ENCODE measurements around the gene CXCR4. TPM values are rescaled to one million over a fixed set of nuclear protein-coding genes. Genes with fewer than 3 reads are reported as not detected.

Gene CXCR4
- 10 to 100 TPM; 75.4 to 89.3 TPM for total RNA-seq

- peak; percentile 34 for ATAC-seq
- peak within 1 kb of the TSS; percentile 94 for H3K4me3 Mint-ChIP-seq
- intact Hi-C loops (cut with DNase I, micrococcal nuclease): loop anchor here (1.0 to 5.0 kb wide), 18 partner anchors 11 to 1066 kb away; partner anchors contain the start of genes DARS1 (in 2 of the 2), MCM6 (in 1 of the 2), R3HDM1 (in 1 of the 2) and RAB3GAP1 (in 1 of the 2)
- POLR2A ChIA-PET: interaction anchor here (1.8 to 2.3 kb wide), 2 partner anchors 15 to 264 kb away, joined by 6 to 14 read pairs; no protein-coding TSS in a partner anchor
- peak; percentile 90 for DNase-seq
- peaks cover 38% of the 10 kb centered on the region for H3K36me3 Mint-ChIP-seq (ENCODE audit: low read depth)
- no peaks in the 10 kb centered on the region for H3K9me3 Mint-ChIP-seq (ENCODE audit: low read depth)
- H3K27me3 Mint-ChIP-seq: peaks cover 2% of the 10 kb centered on the region
- CTCF ChIA-PET: interaction anchor here (1.4 to 1.5 kb wide), 2 partner anchors 15 to 139 kb away, joined by 4 read pairs; no protein-coding TSS in a partner anchor
- peaks cover 60% of the 10 kb centered on the region for H3K4me1 Mint-ChIP-seq
- H3K27ac Mint-ChIP-seq: peak within 1 kb of the TSS; percentile 93
Measured at GRCh38 chr2:136117909-136118818, at the start of gene CXCR4. CXCR4 (minus strand) TSS chr2:136118149; CDS start chr2:136118060, 89 bp downstream.

DNA sequence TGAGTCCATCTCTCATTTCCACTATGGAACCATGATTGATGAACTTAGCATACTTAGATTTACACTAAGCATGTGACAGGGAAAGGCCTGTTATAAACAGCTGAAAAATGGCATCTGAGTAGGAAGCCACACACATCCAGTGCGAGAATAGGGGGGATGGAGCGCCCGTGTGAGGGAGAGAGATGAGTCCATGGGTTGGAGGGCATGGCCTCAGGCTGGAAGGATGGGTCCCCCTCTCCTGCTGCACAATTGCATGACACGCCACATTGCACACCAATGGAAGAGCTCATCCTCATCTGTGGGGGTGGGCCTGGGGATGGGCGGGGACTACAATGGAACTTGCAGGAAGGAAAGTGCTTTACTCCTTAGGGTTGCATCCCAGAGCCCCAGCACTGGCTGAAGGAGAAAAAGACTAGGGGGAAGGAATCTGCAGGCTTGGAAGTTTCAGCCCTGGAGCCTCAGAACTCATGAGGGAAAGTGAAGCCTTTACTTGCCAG lies 46.4 kb upstream of the CXCR4 start:
- ChIA-PET POLR2A (no interaction called here), CTCF (no interaction called here)
- Mint-ChIP-seq H3K9me3 (ENCODE audit: low read depth) (no peaks in the 10 kb centered on the region), H3K4me1 (peaks cover 13% of the 10 kb centered on the region), H3K36me3 (ENCODE audit: low read depth) (no peaks in the 10 kb centered on the region), H3K27me3 (no peaks in the 10 kb centered on the region), H3K4me3 (no peak overlapping the region), H3K27ac (no peak overlapping the region)
- intact Hi-C loops (cut with DNase I, micrococcal nuclease): no loop called here
- DNase-seq (no peak), ATAC-seq (no peak)

DNA sequence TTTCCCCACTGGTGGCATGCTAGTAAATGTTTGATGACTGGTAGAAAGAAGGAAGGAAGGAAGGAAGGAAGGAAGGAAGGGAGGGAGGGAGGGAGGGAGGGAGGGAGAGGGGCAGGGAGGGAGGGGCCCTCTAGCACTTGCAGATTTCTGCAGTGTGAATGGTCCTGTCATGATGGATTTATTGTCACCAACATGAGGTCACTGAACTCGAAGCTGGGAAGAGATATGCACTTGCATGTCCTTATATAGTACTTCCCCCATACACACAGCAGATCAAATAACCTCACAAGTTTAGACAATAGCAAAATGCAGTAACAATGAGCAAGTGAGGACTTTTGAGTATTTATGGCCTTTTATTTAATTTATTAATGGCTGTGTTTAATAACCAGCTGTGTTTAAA lies 44.5 kb upstream of the CXCR4 start:
- H3K4me3 Mint-ChIP-seq: no peak overlapping the region
- H3K9me3 Mint-ChIP-seq (ENCODE audit: low read depth): no peaks in the 10 kb centered on the region
- CTCF ChIA-PET: no interaction called here
- H3K27me3 Mint-ChIP-seq: no peaks in the 10 kb centered on the region
- peaks cover 13% of the 10 kb centered on the region for H3K4me1 Mint-ChIP-seq
- intact Hi-C loops (cut with DNase I, micrococcal nuclease): no loop called here
- POLR2A ChIA-PET: interaction anchor here (0.7 kb wide), 1 partner anchor 798 kb away, joined by 4 read pairs; no protein-coding TSS in a partner anchor
- no peak overlapping the region for H3K27ac Mint-ChIP-seq
- no peak for DNase-seq
- ATAC-seq: peak; percentile 33
- H3K36me3 Mint-ChIP-seq (ENCODE audit: low read depth): no peaks in the 10 kb centered on the region

DNA sequence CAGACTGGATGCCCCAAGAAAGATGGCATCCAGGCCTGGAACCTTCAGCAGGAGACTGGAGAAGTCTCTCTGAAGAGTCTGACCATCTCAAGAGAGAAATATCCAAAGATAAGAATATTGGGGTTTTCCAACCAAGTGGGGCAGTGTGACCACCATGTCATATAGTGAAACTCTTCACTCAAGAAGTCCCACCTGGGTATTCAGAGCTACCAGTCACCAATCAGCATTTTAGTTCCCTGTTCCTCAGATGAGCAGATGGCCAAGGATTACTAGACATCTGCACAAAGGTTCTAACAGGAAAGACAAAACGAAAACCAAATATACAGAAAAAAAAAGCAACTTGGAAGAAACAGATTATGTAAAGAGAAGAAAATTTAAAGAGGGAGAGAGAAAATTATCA lies 38.5 kb upstream of the CXCR4 start:
- POLR2A ChIA-PET: no interaction called here

GRCh38 chr2:136154384-136154783 lies 36.4 kb upstream of the CXCR4 start:
- Mint-ChIP-seq H3K36me3 (ENCODE audit: low read depth) (no peaks in the 10 kb centered on the region), H3K27me3 (no peaks in the 10 kb centered on the region), H3K27ac (no peak overlapping the region), H3K4me1 (peaks cover 14% of the 10 kb centered on the region), H3K9me3 (ENCODE audit: low read depth) (no peaks in the 10 kb centered on the region), H3K4me3 (no peak overlapping the region)
- intact Hi-C loops (cut with DNase I, micrococcal nuclease): no loop called here
- ChIA-PET POLR2A (no interaction called here), CTCF (no interaction called here)
- ATAC-seq: no peak
- DNase-seq: no peak

More for the DNA sequence above, 38.5 kb upstream of the CXCR4 start:
- Mint-ChIP-seq H3K9me3 (ENCODE audit: low read depth) (no peaks in the 10 kb centered on the region), H3K27me3 (no peaks in the 10 kb centered on the region), H3K27ac (no peak overlapping the region), H3K4me1 (peaks cover 7% of the 10 kb centered on the region), H3K4me3 (no peak overlapping the region), H3K36me3 (ENCODE audit: low read depth) (no peaks in the 10 kb centered on the region)
- DNase-seq (no peak), ATAC-seq (no peak)
- intact Hi-C loops (cut with DNase I, micrococcal nuclease): no loop called here
- CTCF ChIA-PET: no interaction called here

DNA sequence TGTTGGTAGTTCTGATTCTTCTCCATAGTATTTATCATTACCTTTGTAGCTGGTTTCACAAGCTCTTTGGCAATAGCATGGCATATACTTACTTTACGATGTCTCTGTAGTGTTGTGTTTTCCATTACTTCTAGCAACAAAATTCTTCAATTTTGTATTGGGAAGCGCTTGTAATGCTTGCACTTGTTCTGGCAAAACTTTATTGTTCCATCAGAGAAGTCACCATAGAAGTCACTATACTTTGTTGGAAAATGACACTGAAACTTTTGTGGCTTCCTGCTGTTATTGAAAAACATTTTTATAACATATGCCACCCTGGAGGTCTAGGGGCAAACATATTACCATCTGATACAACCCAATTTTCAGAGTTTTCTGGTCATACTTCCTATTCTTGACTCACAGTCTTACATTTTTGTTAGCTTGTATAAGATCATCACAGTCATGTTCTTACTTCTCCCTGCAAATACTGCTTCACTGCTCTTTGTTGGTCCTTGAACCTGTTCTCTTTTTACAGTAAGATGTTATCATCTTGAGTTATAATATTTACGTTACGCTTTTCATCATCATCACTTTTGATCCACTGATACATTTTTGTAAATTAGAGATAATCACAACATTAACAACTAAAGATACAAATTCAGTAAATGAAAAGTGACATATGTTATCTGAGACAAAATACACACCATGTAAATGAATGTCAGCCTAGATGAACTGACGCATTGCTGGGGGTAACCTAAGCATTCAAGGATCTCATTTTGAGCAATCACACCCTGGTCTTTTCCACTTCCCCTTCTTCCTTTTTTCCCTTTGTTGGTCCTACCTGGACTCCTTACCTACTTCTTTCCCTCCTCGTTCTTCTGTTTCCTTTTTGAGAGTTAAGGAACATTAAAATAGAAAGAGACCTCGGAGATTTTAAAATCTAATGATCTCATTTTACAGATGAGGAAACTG lies 33.3 kb upstream of the CXCR4 start:
- H3K36me3 Mint-ChIP-seq (ENCODE audit: low read depth): no peaks in the 10 kb centered on the region
- no peak overlapping the region for H3K27ac Mint-ChIP-seq
- peaks cover 16% of the 10 kb centered on the region for H3K4me1 Mint-ChIP-seq
- no peak for DNase-seq
- H3K27me3 Mint-ChIP-seq: no peaks in the 10 kb centered on the region
- ChIA-PET POLR2A (interaction anchor here (0.8 kb wide), 1 partner anchor 56 kb away, joined by 3 read pairs; no protein-coding TSS in a partner anchor), CTCF (no interaction called here)
- intact Hi-C loops (cut with DNase I, micrococcal nuclease): no loop called here
- H3K9me3 Mint-ChIP-seq (ENCODE audit: low read depth): no peaks in the 10 kb centered on the region
- ATAC-seq: no peak
- H3K4me3 Mint-ChIP-seq: no peak overlapping the region

DNA sequence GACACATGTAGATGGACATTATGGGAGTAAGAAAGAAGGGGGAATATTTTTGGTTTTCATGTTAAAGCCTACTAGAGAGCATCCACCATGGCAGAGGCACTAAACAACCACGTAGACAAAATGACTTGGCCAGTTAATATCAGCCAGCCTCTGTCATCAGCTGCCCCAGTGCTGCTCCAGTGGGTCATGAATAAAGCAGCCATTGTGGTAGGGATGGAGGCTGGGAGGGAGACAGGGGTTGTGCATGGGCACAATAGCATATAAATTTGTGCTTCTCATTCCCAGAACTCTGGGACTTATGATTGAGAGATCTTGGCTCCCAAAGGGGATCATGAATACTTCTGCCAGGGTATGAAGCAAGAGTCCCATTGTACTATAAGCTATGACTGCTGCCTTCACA lies 31.1 kb upstream of the CXCR4 start:
- Mint-ChIP-seq H3K27ac (no peak overlapping the region), H3K36me3 (ENCODE audit: low read depth) (no peaks in the 10 kb centered on the region), H3K4me1 (peaks cover 16% of the 10 kb centered on the region), H3K27me3 (no peaks in the 10 kb centered on the region), H3K4me3 (no peak overlapping the region), H3K9me3 (ENCODE audit: low read depth) (no peaks in the 10 kb centered on the region)
- CTCF ChIA-PET: interaction anchor here (0.6 kb wide), 1 partner anchor 35 kb away, joined by 3 read pairs; no protein-coding TSS in a partner anchor
- ATAC-seq (no peak), DNase-seq (no peak)
- intact Hi-C loops (cut with DNase I, micrococcal nuclease): no loop called here
- POLR2A ChIA-PET: no interaction called here

DNA sequence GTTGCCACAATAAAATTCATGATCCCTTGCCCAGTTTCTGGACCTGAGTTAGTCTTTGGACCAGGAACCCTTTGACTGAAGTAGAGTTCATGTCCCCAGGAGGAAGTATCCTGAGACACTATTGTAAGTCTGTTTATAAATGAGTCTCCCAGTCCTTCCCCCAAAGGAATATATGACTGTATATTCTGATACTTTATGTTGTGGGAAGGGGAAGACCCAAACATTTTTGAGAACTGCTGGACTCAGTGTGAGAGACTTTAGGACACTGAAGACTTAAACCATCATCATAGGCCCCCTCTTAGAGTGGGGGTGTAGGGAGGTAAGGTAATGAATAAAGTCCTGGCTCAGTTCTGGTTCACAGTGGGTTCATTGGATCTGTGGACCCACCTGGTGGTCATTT lies 28.6 kb upstream of the CXCR4 start:
- POLR2A ChIA-PET: no interaction called here
- Mint-ChIP-seq H3K4me1 (peaks cover 20% of the 10 kb centered on the region), H3K27ac (no peak overlapping the region), H3K9me3 (ENCODE audit: low read depth) (no peaks in the 10 kb centered on the region), H3K27me3 (peaks cover 6% of the 10 kb centered on the region), H3K4me3 (no peak overlapping the region), H3K36me3 (ENCODE audit: low read depth) (no peaks in the 10 kb centered on the region)
- ATAC-seq (peak; percentile 58), DNase-seq (no peak)
- CTCF ChIA-PET: interaction anchor here (0.7 kb wide), 1 partner anchor 109 kb away, joined by 3 read pairs; no protein-coding TSS in a partner anchor
- intact Hi-C loops (cut with DNase I, micrococcal nuclease): no loop called here

DNA sequence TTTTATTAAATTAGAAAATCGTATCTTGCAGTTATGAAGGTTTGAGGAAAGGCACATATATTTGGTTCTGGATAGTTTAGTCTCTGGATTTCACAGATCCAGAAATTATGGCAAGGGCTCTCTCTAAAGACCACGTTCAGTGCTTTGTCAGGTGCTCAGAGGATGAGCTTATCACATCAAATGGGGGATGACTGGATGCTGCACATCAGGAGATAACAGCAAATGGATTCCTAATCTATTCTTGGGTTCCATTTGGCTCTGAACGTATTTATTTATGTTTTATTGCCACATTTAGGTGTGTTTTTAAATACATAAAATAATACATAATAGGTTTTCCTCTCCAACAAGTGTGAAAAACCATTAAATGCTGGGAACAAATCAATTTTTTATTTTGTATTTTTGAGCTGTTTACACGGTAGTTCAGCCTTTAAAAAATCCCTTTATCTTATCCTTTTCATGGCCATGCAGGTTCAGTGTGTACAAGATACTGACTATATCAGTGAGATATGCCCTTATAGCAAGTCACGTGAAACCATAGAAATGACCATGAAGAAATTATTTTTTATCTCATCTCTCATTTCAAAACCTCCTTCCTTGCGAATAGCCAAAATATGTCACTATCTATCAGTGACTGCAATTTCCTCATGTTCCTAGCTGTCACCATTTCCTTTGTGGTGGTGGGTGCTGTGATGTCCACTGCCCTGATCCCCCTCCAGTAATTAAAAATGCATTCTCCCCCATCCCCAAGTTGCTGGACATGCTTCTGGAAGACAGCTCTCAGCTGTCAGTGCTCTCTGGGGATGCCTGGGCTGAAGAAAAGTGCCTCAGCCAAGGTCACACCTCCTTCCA lies 25.9 kb upstream of the CXCR4 start:
- H3K27ac Mint-ChIP-seq: no peak overlapping the region
- POLR2A ChIA-PET: no interaction called here
- DNase-seq (no peak), ATAC-seq (no peak)
- H3K4me3 Mint-ChIP-seq: no peak overlapping the region
- CTCF ChIA-PET: interaction anchor here (0.6 to 1.9 kb wide), 3 partner anchors 14 to 230 kb away, joined by 3 to 7 read pairs (median 4); no protein-coding TSS in a partner anchor
- H3K4me1 Mint-ChIP-seq: peaks cover 29% of the 10 kb centered on the region
- H3K36me3 Mint-ChIP-seq (ENCODE audit: low read depth): no peaks in the 10 kb centered on the region
- no peaks in the 10 kb centered on the region for H3K9me3 Mint-ChIP-seq (ENCODE audit: low read depth)
- peaks cover 8% of the 10 kb centered on the region for H3K27me3 Mint-ChIP-seq
- intact Hi-C loops (cut with DNase I, micrococcal nuclease): no loop called here

- CTCF ChIA-PET: no interaction called here
- POLR2A ChIA-PET: no interaction called here
- H3K27me3 Mint-ChIP-seq: peaks cover 23% of the 10 kb centered on the region
Measured at GRCh38 chr2:136141510-136142149, 23.7 kb upstream of the CXCR4 start.

More at GRCh38 chr2:136141510-136142149, 23.7 kb upstream of the CXCR4 start:
- H3K36me3 Mint-ChIP-seq (ENCODE audit: low read depth): no peaks in the 10 kb centered on the region
- no peak overlapping the region for H3K4me3 Mint-ChIP-seq
- no peaks in the 10 kb centered on the region for H3K9me3 Mint-ChIP-seq (ENCODE audit: low read depth)
- H3K4me1 Mint-ChIP-seq: peaks cover 49% of the 10 kb centered on the region
- no peak for ATAC-seq
- no peak for DNase-seq
- H3K27ac Mint-ChIP-seq: no peak overlapping the region
- intact Hi-C loops (cut with DNase I, micrococcal nuclease): no loop called here

Measured in activated CD4-positive, alpha-beta T cell treated with anti-CD3 and anti-CD28 coated beads for 36 hours (primary cell).